Activated T-helper 1 cell treated with anti-CD3 and anti-CD28 coated beads, Interleukin-2, amount 50 U/mL, for 16 hours (primary cell): ENCODE data around the gene NUDCD3.

Experiments
- DNase-seq, 2 donors: peaks; one replicate each; pipeline ENCODE4 v3.0.0-alpha.2; 2020; ENCODE audit warnings: low read depth in 1 of 2, low spot score in 1 of 2

Gene NUDCD3

GRCh38 chr7:44402401-44403060, 87.9 kb downstream of the NUDCD3 start:
- DNase-seq = no peak

GRCh38 chr7:44401692-44402091, 88.8 kb downstream of the NUDCD3 start:
- no peak for DNase-seq

GRCh38 chr7:44400033-44400511, 90.4 kb downstream of the NUDCD3 start:
- DNase-seq = no peak

- DNase-seq = no peak
These were observed 91.4 kb downstream of the NUDCD3 start for GRCh38 chr7:44398953-44399574.

- no peak for DNase-seq
These were observed 91.9 kb downstream of the NUDCD3 start for GRCh38 chr7:44398511-44398911.

- DNase-seq = no peak
These were observed 93.4 kb downstream of the NUDCD3 start for GRCh38 chr7:44396931-44397545.

GRCh38 chr7:44396496-44396895, 94.0 kb downstream of the NUDCD3 start:
- DNase-seq = no peak

- no peak for DNase-seq
These were observed 95.4 kb downstream of the NUDCD3 start for GRCh38 chr7:44395067-44395466.

GRCh38 chr7:44394636-44395035, 95.8 kb downstream of the NUDCD3 start:
- no peak for DNase-seq

GRCh38 chr7:44394112-44394447, 96.4 kb downstream of the NUDCD3 start:
- no peak for DNase-seq

GRCh38 chr7:44393238-44394111, 97.0 kb downstream of the NUDCD3 start:
- no peak for DNase-seq

- DNase-seq = no peak
These were observed 97.8 kb downstream of the NUDCD3 start for GRCh38 chr7:44392618-44393010.

- DNase-seq = no peak
These were observed 98.5 kb downstream of the NUDCD3 start for GRCh38 chr7:44391746-44392617.

GRCh38 chr7:44391171-44391570, 99.3 kb downstream of the NUDCD3 start:
- no peak for DNase-seq

GRCh38 chr7:44390701-44391100, 99.8 kb downstream of the NUDCD3 start:
- no peak for DNase-seq

- no peak for DNase-seq
These were observed 102.1 kb downstream of the NUDCD3 start for GRCh38 chr7:44388089-44388970.

GRCh38 chr7:44387389-44387788, 103.1 kb downstream of the NUDCD3 start:
- DNase-seq = no peak

- no peak for DNase-seq
These were observed 104.1 kb downstream of the NUDCD3 start for GRCh38 chr7:44386139-44386913.
